Nephron progenitor cell (in vitro differentiated cells): ENCODE measurements around the gene TSPAN1.
"Not testable (repeated sequence)": the region's sequence is repeated elsewhere in the genome, so short reads cannot be mapped to it uniquely, and the experiment has no call there.

ENCODE experiments used
- DNase-seq: peaks from one replicate; pipeline ENCODE4 v3.0.0; 2021
- H3K27ac Mint-ChIP-seq: 2 replicates; pipeline ENCODE4 v1.8.0; 2021; ENCODE audit warnings: mild to moderate bottlenecking, moderate library complexity, mixed read lengths
- H3K27me3 Mint-ChIP-seq: 2 replicates; pipeline ENCODE4 v1.8.0; 2021; ENCODE audit warnings: mild to moderate bottlenecking, low read depth, mixed read lengths; ENCODE audit not compliant: poor library complexity
- H3K36me3 Mint-ChIP-seq: 2 replicates; pipeline ENCODE4 v1.8.0; 2021; ENCODE audit warnings: low read depth, mixed read lengths
- H3K4me1 Mint-ChIP-seq: 2 replicates; pipeline ENCODE4 v1.8.0; 2021; ENCODE audit warnings: mixed read lengths
- H3K4me3 Mint-ChIP-seq: 2 replicates; pipeline ENCODE4 v1.8.0; 2021; ENCODE audit warnings: mild to moderate bottlenecking, moderate library complexity, mixed read lengths
- H3K9me3 Mint-ChIP-seq: 2 replicates; pipeline ENCODE4 v1.8.0; 2021; ENCODE audit warnings: mild to moderate bottlenecking, moderate library complexity, mixed read lengths
- TF ChIP-seq, protein P1 (sequence below): fragments of 200-600 bp; sonication (generic); IDR thresholded peaks from 2 replicates; pipeline ENCODE4 v1.5.0; 2021; ENCODE audit warnings: antibody characterized with exemption

Gene TSPAN1

DNA sequence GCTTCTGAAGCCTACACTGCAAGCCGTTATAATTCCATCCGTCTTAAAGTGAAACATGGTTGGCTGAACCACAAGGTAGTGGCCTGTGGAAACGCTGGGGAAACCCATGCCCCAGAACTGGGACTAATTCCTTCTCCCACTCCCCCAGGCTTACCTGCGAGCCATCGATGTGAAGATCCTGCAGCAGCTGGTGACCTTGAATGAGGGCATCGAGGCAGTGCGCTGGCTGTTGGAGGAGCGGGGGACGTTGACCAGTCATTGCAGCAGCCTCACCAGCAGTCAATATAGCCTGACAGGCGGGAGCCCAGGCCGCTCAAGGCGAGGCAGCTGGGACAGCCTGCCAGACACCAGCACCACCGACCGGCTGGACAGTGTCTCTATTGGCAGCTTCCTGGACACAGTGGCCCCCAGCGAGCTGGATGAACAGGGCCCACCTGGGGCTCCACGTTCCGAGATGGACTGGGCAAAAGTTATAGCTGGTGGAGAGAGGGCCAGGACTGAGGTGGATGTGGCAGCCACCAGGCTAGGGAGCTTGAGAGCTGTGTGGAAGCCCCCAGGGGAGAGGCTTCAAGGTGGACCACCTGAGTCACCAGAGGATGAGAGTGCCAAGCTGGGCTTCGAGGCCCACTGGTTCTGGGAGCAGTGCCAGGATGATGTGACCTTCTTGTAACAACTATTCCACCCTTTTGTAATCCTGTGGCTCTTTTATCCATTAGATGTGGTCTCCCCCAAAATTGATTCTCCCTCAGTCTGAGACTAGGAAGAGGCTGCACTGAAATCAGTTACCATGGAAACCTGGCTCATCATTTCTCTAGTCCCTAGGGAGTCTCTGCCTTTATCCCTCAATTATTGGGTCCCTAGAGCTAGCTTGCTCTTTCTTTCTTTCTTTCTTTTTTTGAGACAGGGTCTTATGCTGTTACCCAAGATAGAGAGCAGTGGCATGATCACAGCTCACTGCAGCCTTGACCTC, 44.9 kb downstream of the TSPAN1 start:
- H3K27me3 Mint-ChIP-seq, result peaks cover under 1% of the 10 kb centered on the region

DNA sequence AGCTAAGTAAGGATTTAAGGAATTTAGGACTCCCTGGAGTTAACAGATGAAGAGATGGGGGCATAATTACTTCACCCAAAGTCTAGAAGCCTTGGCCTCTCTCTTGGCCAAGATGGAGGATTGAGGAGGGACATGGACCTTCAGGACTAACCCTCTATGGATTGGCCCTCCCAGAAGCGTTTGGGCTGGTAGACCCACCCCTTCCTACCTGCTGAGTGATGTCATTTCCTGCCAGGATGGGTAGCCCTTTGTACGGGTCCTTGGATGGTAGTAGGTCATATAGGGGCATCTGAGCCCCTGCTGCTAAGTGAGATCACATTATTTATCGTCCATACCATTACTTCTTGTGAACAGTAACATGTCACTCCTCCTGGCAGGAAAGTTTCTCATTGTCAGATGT, 45.9 kb downstream of the TSPAN1 start:
- Mint-ChIP-seq H3K36me3 (no peaks in the 10 kb centered on the region), H3K9me3 (no peaks in the 10 kb centered on the region), H3K27ac (no peak overlapping the region), H3K4me1 (peaks cover 43% of the 10 kb centered on the region), H3K27me3 (peaks cover 3% of the 10 kb centered on the region), H3K4me3 (no peak overlapping the region)
- TF ChIP-seq, protein P1, sequence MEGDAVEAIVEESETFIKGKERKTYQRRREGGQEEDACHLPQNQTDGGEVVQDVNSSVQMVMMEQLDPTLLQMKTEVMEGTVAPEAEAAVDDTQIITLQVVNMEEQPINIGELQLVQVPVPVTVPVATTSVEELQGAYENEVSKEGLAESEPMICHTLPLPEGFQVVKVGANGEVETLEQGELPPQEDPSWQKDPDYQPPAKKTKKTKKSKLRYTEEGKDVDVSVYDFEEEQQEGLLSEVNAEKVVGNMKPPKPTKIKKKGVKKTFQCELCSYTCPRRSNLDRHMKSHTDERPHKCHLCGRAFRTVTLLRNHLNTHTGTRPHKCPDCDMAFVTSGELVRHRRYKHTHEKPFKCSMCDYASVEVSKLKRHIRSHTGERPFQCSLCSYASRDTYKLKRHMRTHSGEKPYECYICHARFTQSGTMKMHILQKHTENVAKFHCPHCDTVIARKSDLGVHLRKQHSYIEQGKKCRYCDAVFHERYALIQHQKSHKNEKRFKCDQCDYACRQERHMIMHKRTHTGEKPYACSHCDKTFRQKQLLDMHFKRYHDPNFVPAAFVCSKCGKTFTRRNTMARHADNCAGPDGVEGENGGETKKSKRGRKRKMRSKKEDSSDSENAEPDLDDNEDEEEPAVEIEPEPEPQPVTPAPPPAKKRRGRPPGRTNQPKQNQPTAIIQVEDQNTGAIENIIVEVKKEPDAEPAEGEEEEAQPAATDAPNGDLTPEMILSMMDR, result no peak
- DNase-seq, result no peak

More for the DNA sequence above, 44.9 kb downstream of the TSPAN1 start:
- Mint-ChIP-seq H3K27ac (no peak overlapping the region), H3K36me3 (peaks cover 4% of the 10 kb centered on the region), H3K4me1 (peaks cover 43% of the 10 kb centered on the region), H3K9me3 (peaks cover 4% of the 10 kb centered on the region), H3K4me3 (no peak overlapping the region)
- TF ChIP-seq, protein P1, result no peak
- DNase-seq, result no peak

- Mint-ChIP-seq H3K4me1 (peaks cover 43% of the 10 kb centered on the region), H3K9me3 (no peaks in the 10 kb centered on the region), H3K27me3 (peaks cover 3% of the 10 kb centered on the region), H3K4me3 (no peak overlapping the region), H3K27ac (peak overlapping the region; percentile 58), H3K36me3 (no peaks in the 10 kb centered on the region)
- TF ChIP-seq, protein P1, result no peak
- peak; percentile 50 for DNase-seq
Observed at GRCh38 chr1:46221749-46222148, 46.9 kb downstream of the TSPAN1 start.

- DNase-seq, H3K4me3 Mint-ChIP-seq, H3K36me3 Mint-ChIP-seq, H3K27ac Mint-ChIP-seq, H3K9me3 Mint-ChIP-seq, H3K27me3 Mint-ChIP-seq: not testable (repeated sequence)
- peaks cover 43% of the 10 kb centered on the region for H3K4me1 Mint-ChIP-seq
Observed at GRCh38 chr1:46223055-46223454, 48.2 kb downstream of the TSPAN1 start.

GRCh38 chr1:46223472-46223943, 48.6 kb downstream of the TSPAN1 start:
- Mint-ChIP-seq H3K27me3 (peaks cover 3% of the 10 kb centered on the region), H3K4me1 (peaks cover 43% of the 10 kb centered on the region), H3K27ac (peak overlapping the region; percentile 37), H3K36me3 (no peaks in the 10 kb centered on the region), H3K4me3 (no peak overlapping the region), H3K9me3 (no peaks in the 10 kb centered on the region)
- peak; percentile 62 for DNase-seq
- TF ChIP-seq, protein P1, result peak; percentile 89

DNA sequence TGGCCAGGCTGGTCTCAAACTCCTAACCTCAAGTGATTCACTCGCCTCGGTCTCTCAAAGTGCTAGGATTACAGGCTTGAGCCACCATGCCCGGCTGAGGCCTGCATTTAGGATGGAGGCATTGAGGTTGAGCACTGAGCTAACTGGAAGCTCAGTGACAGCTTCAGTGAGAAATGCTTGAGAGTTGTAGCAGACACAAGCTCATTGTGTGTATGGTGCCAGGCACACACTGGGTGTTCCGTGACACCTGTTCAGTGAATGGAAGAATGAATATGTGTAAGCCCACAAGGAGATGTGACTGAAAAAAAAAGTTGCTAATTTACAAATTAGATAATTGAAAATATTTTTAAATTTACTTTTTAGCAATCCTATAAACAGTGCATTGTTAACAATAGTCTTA, 50.1 kb downstream of the TSPAN1 start:
- Mint-ChIP-seq H3K27me3 (peaks cover 3% of the 10 kb centered on the region), H3K4me3 (no peak overlapping the region), H3K27ac (no peak overlapping the region), H3K36me3 (no peaks in the 10 kb centered on the region), H3K9me3 (no peaks in the 10 kb centered on the region), H3K4me1 (peaks cover 43% of the 10 kb centered on the region)
- TF ChIP-seq, protein P1, result no peak
- no peak for DNase-seq

GRCh38 chr1:46231231-46231630, 56.3 kb downstream of the TSPAN1 start:
- not testable (repeated sequence) for H3K36me3 Mint-ChIP-seq, H3K4me1 Mint-ChIP-seq, H3K9me3 Mint-ChIP-seq, H3K27ac Mint-ChIP-seq, H3K4me3 Mint-ChIP-seq, DNase-seq, H3K27me3 Mint-ChIP-seq
